Testis (tissue), 3 donors: ENCODE results near the gene TECPR2. TPM values are rescaled to one million over a fixed set of nuclear protein-coding genes. Genes with fewer than 3 reads are reported as not detected.

Experiments used
- DNase-seq: peaks from one replicate; pipeline ENCODE4 v3.0.0-alpha.2; 2019
- H3K27ac ChIP-seq, 2 donors: fragments of 200-600 bp; sonication (generic); one replicate each; pipeline ENCODE4 v1.5.1; 2019
- H3K27me3 ChIP-seq: fragments of 200-600 bp; sonication (generic); one replicate; pipeline ENCODE4 v1.5.1; 2019
- H3K36me3 ChIP-seq: fragments of 200-600 bp; sonication (generic); one replicate; pipeline ENCODE4 v1.5.1; 2017; ENCODE audit warnings: low read depth; ENCODE audit errors: missing control alignments
- H3K4me1 ChIP-seq: fragments of 200-600 bp; sonication (generic); one replicate; pipeline ENCODE4 v1.5.1; 2019
- H3K4me3 ChIP-seq, 2 donors: fragments of 200-600 bp; sonication (generic); one replicate each; pipeline ENCODE4 v1.5.1; 2017 to 2019
- H3K9me3 ChIP-seq: fragments of 200-600 bp; sonication (generic); one replicate; pipeline ENCODE4 v1.5.1; 2017
- POLR2A ChIP-seq: fragments of 450-650 bp; IDR thresholded peaks from one replicate; pipeline ENCODE4 v1.6.1; 2017; ENCODE audit warnings: antibody characterized with exemption, mild to moderate bottlenecking, moderate library complexity
- WGBS, 2 donors: methylation state at CpG; one replicate each; pipeline ENCODE4 v1.1.5; 2018; 5-methylcytosine and 5-hydroxymethylcytosine counted together
- intact Hi-C: fragments of 100-400 bp; cut with DNase I; formaldehyde crosslinking; loops from one replicate; pipeline ENCODE4 v1.15.1; 2023; ENCODE audit warnings: low total_unique reads
- polyA plus RNA-seq: library from polyadenylated mRNA; stranded (reverse); fragments of 350-450 nt; fragmentation: Illumina TruSeq; extraction: RNeasy Lipid Tissue Mini Kit (QIAGEN cat#74804); gene quantifications from one replicate; pipeline ENCODE4 v1.2.3, GENCODE V29; 2014; ENCODE audit warnings: low read depth, low replicate concordance; ENCODE audit not compliant: insufficient read depth
- total RNA-seq, 2 donors: library from RNA; depleted of rRNA; stranded (reverse); fragments of >200 nt; gene quantifications; one replicate each; pipeline ENCODE4 v1.2.3, GENCODE V29; 2016
- TF ChIP-seq, protein P1 (sequence below), 3 experiments: fragments of 450-650 bp in 2 of 3; fragments of 200-600 bp in 1 of 3; sonication (generic) in 1 of 3; IDR thresholded peaks; one replicate each; pipeline ENCODE4 v1.5.1; 2016 to 2019; ENCODE audit warnings: antibody characterized with exemption in 3 of 3, mild to moderate bottlenecking in 2 of 3, moderate library complexity in 1 of 3

TECPR2 gene
- total and polyA plus RNA-seq, 3 donors from 2014 or later = 43.4 to 65.9 (median 43.6) TPM

DNA sequence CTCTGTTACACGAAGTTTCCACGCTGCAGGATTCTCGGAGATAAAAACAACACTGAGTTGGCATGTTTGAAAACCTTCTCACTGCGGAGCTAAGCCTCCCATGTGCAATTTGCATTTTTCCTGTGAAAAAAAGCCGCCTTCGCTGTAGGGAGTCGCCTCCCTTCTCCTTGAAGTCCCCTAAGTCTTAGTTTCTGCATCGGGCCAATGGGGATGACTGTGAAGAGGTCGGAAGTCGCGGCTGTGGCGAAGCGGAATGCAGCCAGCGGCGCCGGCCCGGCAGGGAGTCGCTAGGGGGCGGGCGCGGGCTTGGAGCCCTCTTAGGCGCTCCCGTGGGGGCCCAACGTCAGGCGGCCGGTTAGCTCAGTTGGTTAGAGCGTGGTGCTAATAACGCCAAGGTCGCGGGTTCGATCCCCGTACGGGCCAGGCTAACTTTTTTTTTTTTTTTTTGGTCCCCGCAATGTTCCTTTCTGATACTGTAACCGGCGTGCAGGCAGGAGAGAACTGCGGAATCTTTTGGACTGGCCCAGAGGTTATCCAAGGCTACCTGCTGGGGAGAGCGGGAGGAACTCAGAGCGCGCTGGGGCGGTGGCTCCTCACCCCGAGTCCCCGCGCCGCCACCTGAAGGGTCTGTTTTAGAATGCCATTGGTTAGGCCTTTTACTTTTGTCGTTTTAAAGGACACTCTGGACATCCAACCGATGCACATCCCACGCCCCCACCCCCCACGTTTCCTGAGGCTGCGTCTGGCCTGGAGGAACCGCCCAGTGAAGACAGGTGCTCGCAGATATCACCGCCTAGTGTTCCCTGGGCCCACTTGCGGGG lies 45.8 kb upstream of the TECPR2 start:
- whole genome bisulfite sequencing, 2 donors = 1% methylated on average over 49 to 54 of the region's 54 CpGs
- TF ChIP-seq, protein P1, sequence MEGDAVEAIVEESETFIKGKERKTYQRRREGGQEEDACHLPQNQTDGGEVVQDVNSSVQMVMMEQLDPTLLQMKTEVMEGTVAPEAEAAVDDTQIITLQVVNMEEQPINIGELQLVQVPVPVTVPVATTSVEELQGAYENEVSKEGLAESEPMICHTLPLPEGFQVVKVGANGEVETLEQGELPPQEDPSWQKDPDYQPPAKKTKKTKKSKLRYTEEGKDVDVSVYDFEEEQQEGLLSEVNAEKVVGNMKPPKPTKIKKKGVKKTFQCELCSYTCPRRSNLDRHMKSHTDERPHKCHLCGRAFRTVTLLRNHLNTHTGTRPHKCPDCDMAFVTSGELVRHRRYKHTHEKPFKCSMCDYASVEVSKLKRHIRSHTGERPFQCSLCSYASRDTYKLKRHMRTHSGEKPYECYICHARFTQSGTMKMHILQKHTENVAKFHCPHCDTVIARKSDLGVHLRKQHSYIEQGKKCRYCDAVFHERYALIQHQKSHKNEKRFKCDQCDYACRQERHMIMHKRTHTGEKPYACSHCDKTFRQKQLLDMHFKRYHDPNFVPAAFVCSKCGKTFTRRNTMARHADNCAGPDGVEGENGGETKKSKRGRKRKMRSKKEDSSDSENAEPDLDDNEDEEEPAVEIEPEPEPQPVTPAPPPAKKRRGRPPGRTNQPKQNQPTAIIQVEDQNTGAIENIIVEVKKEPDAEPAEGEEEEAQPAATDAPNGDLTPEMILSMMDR (IDR thresholded peaks at IDR 0.05) = peak; percentile 75 to 95 (median 87)
- TF ChIP-seq POLR2A = no peak
- Histone ChIP-seq H3K4me1 (peaks cover 40% of the 10 kb centered on the region), H3K27ac (peak overlapping the region; percentile 73 to 98), H3K9me3 (no peaks in the 10 kb centered on the region), H3K4me3 (peak overlapping the region; percentile 57 to 61), H3K27me3 (no peaks in the 10 kb centered on the region), H3K36me3 (no peaks in the 10 kb centered on the region)
- DNase-seq = peak; percentile 96
- intact Hi-C loops = no loop called here

DNA sequence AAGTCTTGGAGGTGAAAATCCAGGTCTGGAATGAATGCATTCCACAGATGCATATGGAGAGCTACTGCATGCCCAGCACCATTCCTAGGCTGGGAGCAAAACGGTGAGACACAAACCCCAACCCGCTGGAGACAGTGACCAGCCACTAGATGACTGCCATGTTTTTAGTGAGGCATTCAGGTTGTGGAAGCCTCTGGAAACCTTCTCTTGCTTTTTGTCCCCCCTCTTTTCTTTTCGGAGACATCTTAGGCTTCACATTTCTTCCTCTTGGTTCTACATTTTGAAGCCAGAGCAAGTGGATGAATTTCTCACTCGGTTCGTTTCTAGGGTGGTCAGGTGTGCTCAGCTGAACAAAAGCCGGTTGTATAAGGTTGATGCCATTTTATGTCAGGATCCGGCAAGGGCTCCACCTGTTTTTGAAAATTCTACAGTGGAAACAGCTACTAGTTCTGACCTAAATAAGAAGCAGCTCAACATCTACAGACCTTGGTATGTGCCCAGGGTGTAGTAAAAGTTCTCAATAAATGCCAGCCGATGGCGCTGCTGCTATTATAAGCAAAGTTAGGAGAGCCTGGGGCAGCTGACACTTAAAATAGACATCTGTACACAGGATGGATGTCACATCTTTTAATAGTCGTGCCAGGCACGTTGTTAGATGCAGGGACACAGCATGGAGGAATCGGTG lies 45.0 kb upstream of the TECPR2 start:
- 38 to 47% methylated on average over 12 of the region's 12 CpGs for WGBS, 2 donors
- intact Hi-C loops = no loop called here
- peak overlapping the region; percentile 57 to 61 for H3K4me3 ChIP-seq
- peak overlapping the region; percentile 73 to 98 for H3K27ac ChIP-seq
- DNase-seq = peak; percentile 84
- H3K36me3 ChIP-seq = no peaks in the 10 kb centered on the region
- H3K27me3 ChIP-seq = no peaks in the 10 kb centered on the region
- H3K4me1 ChIP-seq = peaks cover 47% of the 10 kb centered on the region
- no peaks in the 10 kb centered on the region for H3K9me3 ChIP-seq
- TF ChIP-seq, protein P1 (IDR thresholded peaks at IDR 0.05) = peak in 1 of 3 experiments; percentile 20
- no peak for TF ChIP-seq POLR2A

DNA sequence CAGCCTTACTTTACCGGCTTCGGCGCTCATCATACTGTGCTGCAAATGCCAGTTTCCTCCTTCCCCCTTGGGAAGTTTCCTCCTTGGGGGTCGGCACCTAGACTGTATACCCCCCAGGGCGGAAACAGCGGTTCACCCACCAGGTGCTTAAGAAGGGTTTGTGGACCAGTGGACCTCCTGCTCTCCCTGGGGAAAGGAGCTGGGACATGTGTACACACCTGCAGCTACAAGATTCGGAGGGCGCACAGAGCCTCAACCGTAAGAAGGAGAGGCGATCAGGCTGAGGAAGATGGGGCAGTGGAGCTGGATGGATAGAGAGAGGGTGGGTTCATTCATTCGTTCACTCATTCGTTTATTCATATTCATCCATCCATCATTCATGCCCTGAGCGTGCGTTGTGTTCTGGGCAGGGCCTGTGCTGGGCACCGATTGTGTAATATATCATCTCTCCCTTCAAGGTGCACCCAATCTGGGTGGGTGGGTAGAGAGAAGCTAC lies 43.9 kb upstream of the TECPR2 start:
- no peak for TF ChIP-seq POLR2A
- TF ChIP-seq, protein P1 (IDR thresholded peaks at IDR 0.05) = no peak
- peaks cover 55% of the 10 kb centered on the region for H3K4me1 ChIP-seq
- peak overlapping the region; percentile 89 to 98 for H3K27ac ChIP-seq
- no peaks in the 10 kb centered on the region for H3K9me3 ChIP-seq
- WGBS, 2 donors = 43 to 49% methylated on average over 13 to 15 of the region's 15 CpGs
- intact Hi-C loops = no loop called here
- H3K4me3 ChIP-seq = peak overlapping the region; percentile 84 to 85
- no peaks in the 10 kb centered on the region for H3K36me3 ChIP-seq
- H3K27me3 ChIP-seq = no peaks in the 10 kb centered on the region
- DNase-seq = no peak

DNA sequence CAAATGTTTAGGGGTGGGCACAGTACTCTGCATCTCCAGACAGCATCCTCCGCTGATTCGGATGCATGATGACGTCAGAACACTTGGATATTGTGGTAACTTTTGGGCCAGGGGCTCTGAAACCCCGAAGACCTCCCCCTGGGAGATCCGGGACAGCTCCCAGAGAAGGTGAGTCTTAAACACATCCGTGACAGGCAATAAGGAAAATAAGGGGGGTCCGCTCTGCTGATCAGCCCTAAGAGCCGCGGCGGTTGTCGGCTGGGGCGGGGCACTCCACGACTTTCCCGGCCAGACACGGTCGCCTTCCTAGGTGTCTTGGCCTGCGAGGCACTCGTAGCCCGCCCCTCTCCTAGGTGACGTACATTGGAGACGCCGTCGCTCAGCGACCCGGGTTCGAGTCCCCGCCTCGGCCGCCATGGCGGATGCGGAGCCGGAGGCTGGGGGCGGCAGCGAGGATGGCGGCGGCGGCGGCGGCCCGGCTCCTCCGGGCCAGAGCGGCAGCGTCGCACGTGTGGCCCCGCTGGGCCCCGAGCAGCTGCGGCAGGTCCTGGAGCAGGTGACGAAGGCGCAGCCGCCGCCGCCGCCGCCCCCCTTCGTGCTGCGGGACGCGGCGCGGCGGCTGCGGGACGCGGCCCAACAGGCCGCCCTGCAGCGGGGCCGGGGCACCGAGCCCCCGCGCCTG lies 43.2 kb upstream of the TECPR2 start, which contains the start of gene ZNF839:
Gene ZNF839 (plus strand): TSS at position 396 of the 682 bp plus-strand sequence. CDS start 20 bp downstream, at position 416.
- H3K36me3 ChIP-seq = no peaks in the 10 kb centered on the region
- 0% methylated on average over 16 to 42 of the region's 71 CpGs for WGBS, 2 donors
- peak; percentile 96 for DNase-seq
- no peaks in the 10 kb centered on the region for H3K9me3 ChIP-seq
- H3K27me3 ChIP-seq = no peaks in the 10 kb centered on the region
- TF ChIP-seq, protein P1 (IDR thresholded peaks at IDR 0.05) = no peak
- peak; percentile 15 for TF ChIP-seq POLR2A
- intact Hi-C loops = no loop called here
- peak within 1 kb of the TSS; percentile 92 to 98 for H3K27ac ChIP-seq
- H3K4me1 ChIP-seq = peaks cover 55% of the 10 kb centered on the region
- H3K4me3 ChIP-seq = peak within 1 kb of the TSS; percentile 84 to 85
